NCI-H2171 treated with DMSO at 0.1 percent for 48 hours (cell line): Measurements from ENCODE around the gene TMEM221.

Experiments
- DNase-seq: peaks from one replicate; lab custom pipeline; 2025; lab: John Stamatoyannopoulos, UW

Gene TMEM221

DNA sequence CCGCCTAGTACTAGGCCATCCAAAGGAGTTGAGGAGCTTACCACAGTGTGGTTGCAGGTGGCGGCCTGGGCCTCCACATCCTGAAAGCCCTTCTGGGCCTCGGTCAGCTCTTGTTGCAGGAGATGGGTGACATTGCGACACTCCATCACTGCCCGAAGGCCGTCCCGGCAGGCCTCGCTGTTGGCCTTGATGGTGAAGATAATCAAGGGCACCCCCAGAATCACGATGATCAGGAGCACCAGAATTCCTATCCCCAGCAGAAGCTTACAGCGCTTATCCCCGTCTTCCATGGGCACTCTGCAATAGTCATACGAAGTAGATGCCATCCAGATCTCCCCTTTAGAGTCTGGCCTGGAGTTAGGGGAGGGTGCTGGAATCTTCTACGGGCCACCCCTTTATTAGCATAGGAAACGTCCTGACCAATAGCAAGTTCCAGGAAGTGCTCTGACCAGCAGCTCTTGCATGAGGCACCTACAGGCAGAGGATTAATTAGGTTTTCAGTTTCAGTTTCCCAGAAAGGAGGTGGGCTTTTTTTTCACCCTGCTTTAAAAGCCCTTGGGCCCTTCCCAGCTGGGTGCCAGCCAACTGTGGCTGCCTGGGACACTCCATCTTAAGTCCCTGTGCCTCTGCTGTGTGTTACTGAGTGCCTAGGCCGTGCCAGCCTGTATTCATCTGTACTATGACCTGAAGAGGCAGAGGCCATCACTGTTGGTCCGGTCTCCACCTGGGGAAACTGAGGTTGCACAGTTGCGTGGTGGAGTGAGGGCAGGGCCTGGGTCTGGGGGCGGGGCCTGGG lies 43.0 kb downstream of the TMEM221 start, which contains the start of gene BST2:
TSS of gene BST2 (minus strand) at position 381 of the 796 bp plus-strand sequence. CDS start at position 326, 55 bp downstream.
- DNase-seq: no peak

- DNase-seq: no peak
These were observed 43.7 kb downstream of the TMEM221 start for GRCh38 chr19:17404621-17405249.

DNA sequence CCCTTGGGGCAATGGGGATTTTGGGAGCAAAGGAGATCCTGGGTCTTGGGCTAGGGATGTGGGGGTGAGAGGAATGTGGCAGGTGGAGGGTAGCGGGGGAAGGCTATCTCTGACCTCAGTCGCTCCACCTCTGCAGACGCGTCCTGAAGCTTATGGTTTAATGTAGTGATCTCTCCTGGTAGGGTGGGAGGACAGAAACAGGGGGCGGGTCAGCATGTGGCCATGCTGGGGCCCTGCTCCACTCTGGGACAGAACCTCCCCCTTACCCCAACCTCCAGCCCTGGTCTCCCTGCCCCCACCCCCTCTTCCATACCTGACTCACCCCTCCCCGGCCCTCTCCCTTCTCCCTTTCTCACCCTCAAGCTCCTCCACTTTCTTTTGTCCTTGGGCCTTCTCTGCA lies 44.5 kb downstream of the TMEM221 start:
- no peak for DNase-seq

DNA sequence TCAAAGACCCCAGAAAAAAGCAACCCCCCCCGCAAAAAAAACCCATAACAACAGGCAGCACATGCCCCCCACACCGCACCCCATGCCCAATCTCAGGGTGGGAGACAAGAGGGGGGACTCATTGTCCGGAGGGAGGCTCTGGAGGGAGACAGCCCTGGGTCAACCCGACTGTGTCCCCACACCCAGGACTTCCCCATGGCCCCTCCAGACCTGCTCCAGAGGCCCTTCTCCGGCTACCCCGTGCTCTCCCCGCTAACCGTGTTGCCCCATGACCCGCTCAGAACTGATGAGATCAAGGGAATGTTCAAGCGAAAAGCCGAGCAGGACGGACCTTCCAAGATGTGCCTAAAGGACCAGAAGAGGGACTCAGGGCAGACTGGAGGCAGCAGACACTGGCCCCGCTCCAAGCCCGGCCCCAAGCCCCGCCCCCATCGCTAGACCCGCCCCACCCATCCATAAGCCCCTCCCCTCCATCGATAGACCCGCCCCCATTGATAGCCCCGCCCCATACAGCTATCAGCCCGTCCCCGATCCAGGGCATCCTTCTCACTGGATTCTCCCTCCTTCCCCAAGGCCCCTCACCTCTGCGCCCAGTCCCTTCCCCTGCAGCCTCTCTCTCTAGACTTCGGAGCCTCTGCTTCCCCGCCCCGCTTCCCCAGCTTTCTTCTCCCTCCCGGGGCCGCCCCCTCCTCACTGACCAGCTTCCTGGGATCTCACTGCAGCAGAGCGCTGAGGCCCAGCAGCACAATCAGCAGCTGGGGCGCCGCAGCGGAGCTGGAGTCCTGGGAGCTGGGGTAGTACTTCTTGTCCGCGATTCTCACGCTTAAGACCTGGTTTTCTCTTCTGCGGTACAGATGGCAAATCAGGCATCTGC lies 45.2 kb downstream of the TMEM221 start:
- DNase-seq: no peak

DNA sequence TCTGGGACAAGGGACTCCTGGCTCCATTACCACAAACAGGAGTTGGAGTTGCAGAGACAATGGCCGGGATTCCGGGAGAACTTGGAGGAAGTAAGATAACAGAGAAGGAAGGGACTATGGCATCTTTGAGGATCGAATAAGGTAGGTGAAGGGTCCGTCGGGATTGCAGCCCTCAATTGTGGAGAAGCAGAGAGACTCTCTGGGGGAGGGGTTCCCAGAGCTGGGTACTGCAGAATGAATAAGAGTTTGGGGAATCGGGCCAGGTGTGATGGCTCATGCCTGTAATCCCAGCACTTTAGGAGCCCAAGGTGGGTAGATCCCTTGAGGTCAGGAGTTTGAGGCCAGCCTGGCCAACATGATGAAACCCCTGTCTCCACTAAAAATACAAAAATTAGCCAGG lies 46.8 kb downstream of the TMEM221 start:
- no peak for DNase-seq

DNA sequence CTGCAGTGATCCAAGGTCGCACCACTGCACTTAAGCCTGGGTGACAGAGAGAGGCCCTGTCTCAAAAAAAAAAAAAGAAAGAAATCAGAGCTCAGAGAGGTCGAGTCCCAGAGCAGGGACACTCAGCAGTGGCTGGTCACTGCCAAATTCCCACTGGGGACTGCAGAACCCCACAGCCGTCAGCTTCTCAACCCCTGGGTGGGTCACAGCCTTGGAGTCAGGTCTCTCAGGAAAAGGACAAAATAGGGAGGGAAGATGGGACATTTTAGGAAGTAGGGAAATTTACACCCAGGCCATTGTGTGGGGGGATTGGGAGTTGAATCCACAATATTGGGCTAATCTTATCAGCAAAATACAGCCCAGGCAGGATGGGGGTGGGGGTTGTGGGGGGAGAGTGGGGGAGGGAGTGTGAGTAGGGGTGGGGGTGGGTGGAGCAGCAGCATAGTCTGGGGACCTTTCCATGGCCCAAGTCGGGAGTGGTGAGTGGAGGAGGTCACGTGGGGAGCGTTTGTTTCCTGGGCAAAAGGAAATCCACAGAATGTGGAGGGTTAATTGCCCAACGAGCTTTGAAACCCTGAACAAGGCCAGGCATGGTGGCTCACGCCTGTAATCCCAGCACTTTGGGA lies 49.5 kb downstream of the TMEM221 start:
- no peak for DNase-seq

- DNase-seq: peak; percentile 12
These were observed 53.5 kb downstream of the TMEM221 start for GRCh38 chr19:17394891-17395415.

GRCh38 chr19:17393914-17394313 lies 54.6 kb downstream of the TMEM221 start, which contains the start of gene CCDC194:
Gene CCDC194, minus strand, starts transcription at chr19:17394196. Its CDS starts 38 bp downstream, at chr19:17394158.
- no peak for DNase-seq

DNA sequence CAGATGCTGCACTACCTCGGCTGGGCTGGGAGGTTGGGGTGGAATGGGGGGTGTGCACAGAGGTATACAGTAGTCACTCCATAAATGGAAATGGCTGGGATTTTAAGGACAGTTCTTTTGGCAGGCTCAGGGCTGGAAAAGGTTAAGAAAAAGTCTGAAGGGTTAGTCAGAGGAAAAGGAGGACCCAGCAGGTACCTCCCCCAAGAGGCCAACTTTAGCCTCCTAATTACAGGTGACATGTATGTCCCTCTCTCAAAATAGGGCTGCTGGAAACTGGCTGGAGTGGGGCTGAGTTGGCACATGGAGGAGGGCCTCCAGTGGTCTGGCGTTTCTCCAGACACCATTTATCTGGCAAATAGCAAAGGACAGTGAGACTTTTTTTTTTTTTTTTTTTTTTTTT lies 55.5 kb downstream of the TMEM221 start:
- no peak for DNase-seq

DNA sequence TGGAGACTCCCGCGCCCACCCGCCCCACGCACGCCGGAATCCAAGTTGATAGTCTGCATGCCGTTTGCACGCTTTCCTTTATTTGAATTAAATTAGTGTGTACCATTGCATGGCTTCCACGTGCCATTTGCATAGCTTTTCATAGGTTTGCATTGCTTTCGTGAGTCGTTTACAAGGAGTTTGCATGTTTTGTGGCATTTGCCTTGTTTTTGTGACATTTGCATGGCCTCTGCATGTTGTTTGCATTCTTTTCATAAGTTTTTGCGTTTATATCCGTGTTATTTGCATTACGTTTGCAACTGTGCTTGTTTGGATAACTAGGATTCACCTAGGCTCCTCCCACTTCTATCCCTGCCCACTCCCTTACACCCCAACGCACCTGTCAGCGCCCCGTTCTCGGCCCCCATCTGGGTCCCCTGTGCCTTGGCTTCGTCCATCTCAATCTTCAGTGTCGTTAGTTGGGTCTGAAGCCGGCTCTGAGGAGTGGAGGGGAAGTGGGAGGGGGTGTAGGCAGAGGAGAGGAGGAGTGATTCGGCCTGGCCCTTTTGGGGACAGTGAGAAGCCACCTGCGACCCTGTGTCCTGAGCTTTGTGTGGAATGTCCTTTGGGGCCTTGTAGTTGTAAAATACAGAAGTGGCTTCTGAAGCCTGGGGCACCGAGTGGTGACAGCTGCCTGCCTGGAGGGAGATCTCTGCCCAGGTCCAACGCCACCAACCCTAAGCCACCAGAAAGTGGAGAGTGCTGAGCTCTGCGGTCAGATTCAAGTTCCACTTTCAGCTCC lies 56.9 kb downstream of the TMEM221 start:
- no peak for DNase-seq

GRCh38 chr19:17390665-17391370 lies 57.6 kb downstream of the TMEM221 start:
- DNase-seq: peak; percentile 86

DNA sequence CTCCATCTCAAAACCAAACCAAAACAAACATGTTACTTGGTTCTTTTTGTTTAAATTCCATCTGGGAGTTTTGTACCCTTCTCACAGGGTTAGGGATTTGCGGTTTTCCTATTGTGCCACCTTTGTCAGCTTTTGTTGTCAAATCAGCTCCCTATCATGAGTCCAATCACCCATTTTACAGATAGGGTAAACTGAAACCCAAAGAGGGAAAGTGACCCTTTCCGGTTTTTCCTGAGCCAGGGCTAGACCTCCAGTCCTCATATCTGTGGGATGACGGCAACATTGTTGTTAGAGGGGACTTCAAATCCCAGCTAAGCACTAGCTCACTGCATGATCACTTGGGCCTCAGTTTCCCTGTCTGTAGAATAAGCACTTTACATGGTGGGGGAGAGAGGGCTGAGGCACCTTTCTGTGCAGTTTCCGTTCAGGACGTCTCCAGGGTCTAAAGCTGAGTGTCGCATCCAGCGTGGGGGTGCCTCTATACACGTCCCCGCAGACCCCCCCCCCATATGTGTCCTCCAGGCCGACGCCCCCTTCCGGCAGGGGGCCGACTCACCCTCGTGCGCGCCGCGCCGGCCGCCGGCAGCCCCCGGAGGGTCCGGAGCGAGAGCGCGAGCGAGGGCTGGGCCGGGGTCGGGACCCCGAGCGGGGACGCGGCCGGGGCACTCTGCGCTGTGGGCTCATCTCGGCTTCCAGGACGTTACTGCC lies 58.4 kb downstream of the TMEM221 start:
- DNase-seq: no peak

DNA sequence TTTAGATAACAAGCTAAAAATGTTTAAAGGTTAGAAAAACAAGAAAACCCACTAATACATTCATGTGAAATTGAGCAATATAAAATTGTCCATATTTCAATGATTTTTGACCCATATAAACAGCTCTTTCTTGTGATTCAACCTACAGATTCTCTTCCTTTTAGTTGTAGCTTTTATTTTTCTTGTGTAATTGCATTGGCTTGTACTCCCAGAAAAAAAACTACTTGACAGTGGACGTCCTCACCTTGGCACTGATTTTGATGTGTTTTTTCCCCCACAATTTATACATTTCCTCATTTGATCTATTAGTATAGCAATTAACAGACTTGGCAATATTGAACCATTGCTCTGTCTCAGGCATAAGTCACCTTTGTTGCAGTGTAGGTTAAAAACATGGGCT lies 59.2 kb downstream of the TMEM221 start:
- no peak for DNase-seq

DNA sequence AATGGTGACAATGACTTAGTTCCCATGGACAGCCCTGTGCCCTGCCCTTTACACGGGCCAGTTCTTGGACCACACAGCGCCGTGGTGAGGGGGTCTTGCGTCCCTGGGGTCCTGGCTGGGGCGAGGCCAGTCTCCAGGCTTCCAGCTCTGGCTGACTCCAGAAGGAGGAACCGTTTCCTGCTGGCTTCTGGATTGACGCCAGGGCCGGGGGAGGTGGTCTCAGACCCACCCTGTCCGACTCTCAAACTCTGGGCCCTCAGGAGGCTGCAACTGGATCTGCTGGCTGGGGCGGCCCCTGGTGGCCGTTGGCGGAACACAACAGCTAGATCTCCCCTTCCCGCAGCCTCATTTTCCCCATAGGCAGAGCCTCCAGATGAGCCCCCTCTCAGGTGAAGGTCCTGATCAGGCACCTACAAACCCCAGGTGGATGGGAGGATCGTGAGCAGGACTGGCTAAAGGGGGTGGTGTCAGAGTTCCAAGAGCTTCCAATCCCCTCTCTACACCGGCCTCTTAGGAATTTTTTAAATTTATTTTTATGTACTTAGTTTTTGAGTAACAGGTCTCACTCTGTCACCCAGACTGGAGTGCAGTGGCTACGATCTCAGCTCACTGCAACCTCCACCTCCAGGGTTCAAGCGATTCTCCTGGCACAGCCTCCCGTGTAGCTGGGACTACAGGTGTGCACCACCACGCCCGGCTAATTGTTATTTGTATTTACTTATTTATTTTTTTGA lies 62.4 kb downstream of the TMEM221 start:
- peak; percentile 18 for DNase-seq
